ENCODE data around the gene NUP188.

NUP188 gene

GRCh38 chr9:128986671-128987070, 39.2 kb downstream of the NUP188 start:
- ChIA-PET CTCF (interaction anchor here (0.6 to 1.7 kb wide), 4 partner anchors 18 to 36 kb away, joined by 3 to 6 read pairs (median 3); no protein-coding TSS in a partner anchor), POLR2A (no interaction called here)
- H3K36me3 ChIP-seq (ENCODE audit: control insufficient read depth in 2 of 2, insufficient read depth in 1 of 2, low read length in 2 of 2): peaks cover 42 to 80% of the 10 kb centered on the region in 2 experiments
- no peaks in the 10 kb centered on the region for H3K4me1 ChIP-seq (ENCODE audit: control insufficient read depth, insufficient read depth, low read length)
- H3K4me3 ChIP-seq (ENCODE audit: low read depth, low read length): no peak overlapping the region
- H3K9me3 ChIP-seq (ENCODE audit: control insufficient read depth, insufficient read depth, low read depth, low read length): no peaks in the 10 kb centered on the region
- TF ChIP-seq ATF2 (tag by site-specific recombination; IDR thresholded peaks at IDR 0.05; ENCODE audit: low read depth): no peak
- no peak for TF ChIP-seq ZNF423 (tag by site-specific recombination; IDR thresholded peaks at IDR 0.05)
- TF ChIP-seq HOXA7 (CRISPR knock-in tag; IDR thresholded peaks at IDR 0.05; ENCODE audit: borderline replicate concordance): no peak
- TF ChIP-seq ZNF140 (tag by site-specific recombination; IDR thresholded peaks at IDR 0.05): no peak
- no peak for TF ChIP-seq ZNF660 (tag by site-specific recombination; IDR thresholded peaks at IDR 0.05)
- TF ChIP-seq GLIS2 (tag by site-specific recombination; IDR thresholded peaks at IDR 0.05): no peak
- no peak for TF ChIP-seq KLF7 (tag by site-specific recombination; IDR thresholded peaks at IDR 0.05; ENCODE audit: borderline replicate concordance)
- no peak for TF ChIP-seq ZNF292 (tag by site-specific recombination; IDR thresholded peaks at IDR 0.05; ENCODE audit: borderline replicate concordance, low read depth)
- no peak overlapping the region for H3K27ac ChIP-seq (ENCODE audit: extremely low read depth, low read depth, low read length)

GRCh38 chr9:128987805-128988204, 40.3 kb downstream of the NUP188 start:
- peaks cover 42 to 78% of the 10 kb centered on the region in 2 experiments for H3K36me3 ChIP-seq (ENCODE audit: control insufficient read depth in 2 of 2, insufficient read depth in 1 of 2, low read length in 2 of 2)
- no peak overlapping the region for H3K4me3 ChIP-seq (ENCODE audit: low read depth, low read length)
- TF ChIP-seq ELK4 (IDR thresholded peaks at IDR 0.05; ENCODE audit: borderline replicate concordance, low read depth, low read length): no peak
- POLR2A ChIA-PET: interaction anchor here (0.6 to 1.0 kb wide), 3 partner anchors 17 to 704 kb away, joined by 3 to 5 read pairs (median 4); no protein-coding TSS in a partner anchor
- CTCF ChIA-PET: interaction anchor here (0.6 to 1.7 kb wide), 4 partner anchors 13 to 803 kb away, joined by 3 to 6 read pairs (median 3); no protein-coding TSS in a partner anchor
- H3K27ac ChIP-seq (ENCODE audit: extremely low read depth, low read depth, low read length): no peak overlapping the region
- no peaks in the 10 kb centered on the region for H3K9me3 ChIP-seq (ENCODE audit: control insufficient read depth, insufficient read depth, low read depth, low read length)
- H3K4me1 ChIP-seq (ENCODE audit: control insufficient read depth, insufficient read depth, low read length): no peaks in the 10 kb centered on the region

- no peak overlapping the region for H3K4me3 ChIP-seq (ENCODE audit: low read depth, low read length)
- TF ChIP-seq INSM2 (tag by site-specific recombination; IDR thresholded peaks at IDR 0.05) (no peak), CTCF (tag by site-specific recombination; IDR thresholded peaks at IDR 0.05) (peak; percentile 67)
- CTCF ChIA-PET: interaction anchor here (0.6 to 1.1 kb wide), 4 partner anchors 13 to 358 kb away, joined by 3 to 6 read pairs (median 3); no protein-coding TSS in a partner anchor
- H3K4me1 ChIP-seq (ENCODE audit: control insufficient read depth, insufficient read depth, low read length): no peaks in the 10 kb centered on the region
- H3K9me3 ChIP-seq (ENCODE audit: control insufficient read depth, insufficient read depth, low read depth, low read length): no peaks in the 10 kb centered on the region
- no peak overlapping the region for H3K27ac ChIP-seq (ENCODE audit: extremely low read depth, low read depth, low read length)
- POLR2A ChIA-PET: interaction anchor here (0.8 kb wide), 1 partner anchor 9 kb away, joined by 3 read pairs; no protein-coding TSS in a partner anchor
- peaks cover 24 to 82% of the 10 kb centered on the region in 2 experiments for H3K36me3 ChIP-seq (ENCODE audit: control insufficient read depth in 2 of 2, insufficient read depth in 1 of 2, low read length in 2 of 2)
These were observed 45.5 kb downstream of the NUP188 start for GRCh38 chr9:128992995-128993394.

All from HEK293 (cell line).